OCI-LY1 (cell line): ENCODE measurements around the gene STAG1.

Source experiments
- H2AFZ ChIP-seq: fragments of 200-600 bp; sonication (generic), shearing (Covaris generic); 2 replicates; pipeline ENCODE4 v1.6.0; 2014; ENCODE audit warnings: antibody characterized with exemption, mild to moderate bottlenecking, low read length
- H3F3A ChIP-seq: fragments of 200-600 bp; sonication (generic), shearing (Covaris generic); 2 replicates; pipeline ENCODE4 v1.6.0; 2014; ENCODE audit warnings: mild to moderate bottlenecking, antibody characterized with exemption, low read length, moderate library complexity; ENCODE audit not compliant: insufficient read depth
- H3K27ac ChIP-seq: fragments of 200-600 bp; sonication (generic); 2 replicates; pipeline ENCODE4 v1.5.1; 2014; ENCODE audit warnings: low read length, mixed run types, mild to moderate bottlenecking, low read depth; ENCODE audit not compliant: poor library complexity, severe bottlenecking
- H3K27me3 ChIP-seq: fragments of 200-600 bp; sonication (generic); 2 replicates; pipeline ENCODE4 v1.6.0; 2014; ENCODE audit warnings: antibody characterized with exemption, mild to moderate bottlenecking, low read length, moderate library complexity; ENCODE audit not compliant: insufficient read depth
- H3K36me3 ChIP-seq: fragments of 200-600 bp; sonication (generic); 2 replicates; pipeline ENCODE4 v1.6.1; 2014; ENCODE audit warnings: mild to moderate bottlenecking, antibody characterized with exemption, low read length, moderate library complexity, mixed read lengths; ENCODE audit not compliant: insufficient read depth
- H3K4me1 ChIP-seq: fragments of 200-600 bp; sonication (generic); 2 replicates; pipeline ENCODE4 v1.5.1; 2014; ENCODE audit warnings: mild to moderate bottlenecking, low read length, moderate library complexity; ENCODE audit not compliant: insufficient read depth, severe bottlenecking
- H3K4me2 ChIP-seq: fragments of 200-600 bp; sonication (generic), shearing (Covaris generic); 2 replicates; pipeline ENCODE4 v1.6.1; 2014; ENCODE audit warnings: low read length
- H3K4me3 ChIP-seq: fragments of 200-600 bp; sonication (generic); 2 replicates; pipeline ENCODE4 v1.5.1; 2014; ENCODE audit warnings: low read length, low read depth, mild to moderate bottlenecking, mixed read lengths; ENCODE audit not compliant: poor library complexity, severe bottlenecking
- H3K79me2 ChIP-seq: fragments of 200-600 bp; shearing (Covaris generic); 2 replicates; pipeline ENCODE4 v1.6.1; 2016; ENCODE audit warnings: mixed run types, low read length, mixed read lengths; ENCODE audit not compliant: insufficient read depth
- H3K9ac ChIP-seq: fragments of 200-600 bp; sonication (generic), shearing (Covaris generic); 2 replicates; pipeline ENCODE4 v1.6.1; 2014; ENCODE audit warnings: mild to moderate bottlenecking, low read length, mixed read lengths
- H3K9me2 ChIP-seq: fragments of 200-600 bp; sonication (generic), shearing (Covaris generic); 2 replicates; pipeline ENCODE4 v1.6.1; 2014; ENCODE audit warnings: low read depth, mild to moderate bottlenecking, low read length, mixed read lengths
- H3K9me3 ChIP-seq: fragments of 200-600 bp; shearing (Covaris generic); 2 replicates; pipeline ENCODE4 v1.6.1; 2014; ENCODE audit warnings: low read length, mixed read lengths
- H4K20me1 ChIP-seq: fragments of 200-600 bp; sonication (generic), shearing (Covaris generic); 2 replicates; pipeline ENCODE4 v1.6.0; 2016; ENCODE audit warnings: mild to moderate bottlenecking, low read length; ENCODE audit not compliant: insufficient read depth
- EZH2 ChIP-seq: fragments of 200-600 bp; sonication (generic), shearing (Covaris generic); IDR thresholded peaks from 2 replicates; pipeline ENCODE4 v1.8.0; 2017; ENCODE audit warnings: borderline replicate concordance, mixed run types, mild to moderate bottlenecking, antibody characterized with exemption, low read length, moderate library complexity, mixed read lengths
- TF ChIP-seq, protein P1 (sequence below): fragments of 200-600 bp; sonication (generic), shearing (Covaris generic); IDR thresholded peaks from 2 replicates; pipeline ENCODE4 v1.5.1; 2017; ENCODE audit warnings: mild to moderate bottlenecking, antibody characterized with exemption, low read length, moderate library complexity, mixed read lengths

STAG1 gene

GRCh38 chr3:136642711-136643110 is 109.5 kb downstream of the STAG1 start:
- H3K27me3 ChIP-seq: no peaks in the 10 kb centered on the region
- H3K4me1 ChIP-seq: no peaks in the 10 kb centered on the region
- no peak overlapping the region for H3K4me3 ChIP-seq
- H3K4me2 ChIP-seq: no peak overlapping the region
- H4K20me1 ChIP-seq: no peaks in the 10 kb centered on the region
- TF ChIP-seq, protein P1, sequence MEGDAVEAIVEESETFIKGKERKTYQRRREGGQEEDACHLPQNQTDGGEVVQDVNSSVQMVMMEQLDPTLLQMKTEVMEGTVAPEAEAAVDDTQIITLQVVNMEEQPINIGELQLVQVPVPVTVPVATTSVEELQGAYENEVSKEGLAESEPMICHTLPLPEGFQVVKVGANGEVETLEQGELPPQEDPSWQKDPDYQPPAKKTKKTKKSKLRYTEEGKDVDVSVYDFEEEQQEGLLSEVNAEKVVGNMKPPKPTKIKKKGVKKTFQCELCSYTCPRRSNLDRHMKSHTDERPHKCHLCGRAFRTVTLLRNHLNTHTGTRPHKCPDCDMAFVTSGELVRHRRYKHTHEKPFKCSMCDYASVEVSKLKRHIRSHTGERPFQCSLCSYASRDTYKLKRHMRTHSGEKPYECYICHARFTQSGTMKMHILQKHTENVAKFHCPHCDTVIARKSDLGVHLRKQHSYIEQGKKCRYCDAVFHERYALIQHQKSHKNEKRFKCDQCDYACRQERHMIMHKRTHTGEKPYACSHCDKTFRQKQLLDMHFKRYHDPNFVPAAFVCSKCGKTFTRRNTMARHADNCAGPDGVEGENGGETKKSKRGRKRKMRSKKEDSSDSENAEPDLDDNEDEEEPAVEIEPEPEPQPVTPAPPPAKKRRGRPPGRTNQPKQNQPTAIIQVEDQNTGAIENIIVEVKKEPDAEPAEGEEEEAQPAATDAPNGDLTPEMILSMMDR: no peak
- no peak for TF ChIP-seq EZH2
- no peaks in the 10 kb centered on the region for H3K36me3 ChIP-seq
- no peaks in the 10 kb centered on the region for H3K9me3 ChIP-seq
- peaks cover 58% of the 10 kb centered on the region for H3K79me2 ChIP-seq
- no peak overlapping the region for H3K27ac ChIP-seq
- H3K9me2 ChIP-seq: no peaks in the 10 kb centered on the region
- no peaks in the 10 kb centered on the region for H3F3A ChIP-seq
- H2AFZ ChIP-seq: no peak overlapping the region
- no peak overlapping the region for H3K9ac ChIP-seq

DNA sequence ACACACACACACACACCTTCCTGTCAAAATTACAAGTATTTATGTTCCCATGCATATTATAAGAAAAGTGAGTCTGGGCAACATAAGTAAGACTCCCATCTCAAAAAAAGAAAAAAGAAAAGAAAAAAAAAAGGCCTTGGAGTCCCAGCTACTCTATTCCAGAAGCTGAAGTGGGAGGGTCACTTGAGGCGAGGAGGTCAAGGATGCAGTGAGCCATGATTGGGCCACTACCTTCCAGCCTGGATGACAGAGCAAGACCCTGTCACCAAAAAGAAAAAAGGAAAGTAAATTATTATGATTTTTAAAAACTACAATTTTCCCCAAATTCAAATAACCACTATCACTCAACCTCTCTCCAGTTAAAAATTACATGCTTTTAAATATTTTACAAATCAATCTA is 113.1 kb downstream of the STAG1 start:
- no peak overlapping the region for H2AFZ ChIP-seq
- H4K20me1 ChIP-seq: no peaks in the 10 kb centered on the region
- H3K27ac ChIP-seq: no peak overlapping the region
- H3K27me3 ChIP-seq: no peaks in the 10 kb centered on the region
- H3K36me3 ChIP-seq: no peaks in the 10 kb centered on the region
- no peaks in the 10 kb centered on the region for H3F3A ChIP-seq
- H3K9me2 ChIP-seq: no peaks in the 10 kb centered on the region
- no peak overlapping the region for H3K4me2 ChIP-seq
- H3K79me2 ChIP-seq: peaks cover 69% of the 10 kb centered on the region
- no peak overlapping the region for H3K9ac ChIP-seq
- H3K9me3 ChIP-seq: no peaks in the 10 kb centered on the region
- H3K4me1 ChIP-seq: no peaks in the 10 kb centered on the region
- no peak for TF ChIP-seq EZH2
- TF ChIP-seq, protein P1: no peak
- no peak overlapping the region for H3K4me3 ChIP-seq

DNA sequence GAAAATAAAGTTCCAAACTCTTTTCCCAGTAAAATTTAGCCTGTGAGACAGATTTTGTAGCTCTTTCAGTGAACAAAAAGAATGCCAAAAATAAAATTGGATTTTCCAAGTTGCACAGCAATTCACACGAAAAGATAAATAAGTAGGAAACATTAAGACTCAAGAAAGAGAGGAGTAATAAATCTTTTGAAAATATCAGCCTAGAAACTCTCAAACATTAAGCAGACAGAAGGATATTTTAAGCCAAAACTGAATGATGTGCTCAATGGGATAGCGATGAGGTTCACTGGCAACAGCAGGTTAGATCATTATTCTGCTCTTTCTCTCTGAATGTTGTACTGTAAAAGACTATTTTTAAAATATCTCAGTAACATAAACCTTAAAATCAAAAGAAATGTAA is 115.0 kb downstream of the STAG1 start:
- no peak overlapping the region for H3K27ac ChIP-seq
- TF ChIP-seq, protein P1: no peak
- no peak for TF ChIP-seq EZH2
- H3K9ac ChIP-seq: no peak overlapping the region
- H3K79me2 ChIP-seq: peaks cover 76% of the 10 kb centered on the region
- H3K4me3 ChIP-seq: no peak overlapping the region
- H3K4me1 ChIP-seq: no peaks in the 10 kb centered on the region
- no peaks in the 10 kb centered on the region for H3K27me3 ChIP-seq
- H2AFZ ChIP-seq: no peak overlapping the region
- H3K4me2 ChIP-seq: no peak overlapping the region
- no peaks in the 10 kb centered on the region for H3F3A ChIP-seq
- no peaks in the 10 kb centered on the region for H4K20me1 ChIP-seq
- no peaks in the 10 kb centered on the region for H3K9me2 ChIP-seq
- no peaks in the 10 kb centered on the region for H3K9me3 ChIP-seq
- H3K36me3 ChIP-seq: no peaks in the 10 kb centered on the region
